ENCODE measurements around the gene SLC4A7. TPM values are rescaled to one million over a fixed set of nuclear protein-coding genes. Genes with fewer than 3 reads are reported as not detected.

SLC4A7 gene
- total and polyA plus RNA-seq, 2 donors (not counting 1 experiment from before 2014, with no cell fraction given): 9.4 to 46.9 TPM

- H3K79me2 ChIP-seq (ENCODE audit: control insufficient read depth, insufficient read depth, low read length): no peaks in the 10 kb centered on the region
- H3K4me3 ChIP-seq (ENCODE audit: control extremely low read depth in 1 of 5, extremely low read depth in 1 of 5, insufficient read depth in 1 of 5, low read depth in 2 of 5, low read length in 4 of 5): no peak overlapping the region
- TF ChIP-seq CTCF (IDR thresholded peaks at IDR 0.05): no peak
- no peak for TF ChIP-seq EZH2 (IDR thresholded peaks at IDR 0.05; ENCODE audit: borderline replicate concordance, insufficient read depth, low read depth, low read length, poor library complexity, severe bottlenecking)
- peaks cover 3% of the 10 kb centered on the region for H3K27me3 Mint-ChIP-seq
- no peak overlapping the region for H2AFZ ChIP-seq (ENCODE audit: insufficient read depth, low read depth, low read length, poor library complexity, severe bottlenecking)
- no peaks in the 10 kb centered on the region for H3K9me3 Mint-ChIP-seq (ENCODE audit: insufficient read depth)
- no CpG with 5 or more reads among the region's 1 CpG for WGBS (ENCODE audit: insufficient coverage)
- H3K27ac Mint-ChIP-seq: no peak overlapping the region
- peaks cover 7 to 14% of the 10 kb centered on the region in 2 donors for H3K4me1 ChIP-seq (ENCODE audit: control insufficient read depth in 2 of 2, insufficient read depth in 2 of 2, low read length in 2 of 2)
- no peak overlapping the region for H3K4me3 Mint-ChIP-seq
- no peak overlapping the region for H3K9ac ChIP-seq (ENCODE audit: low read length)
- H4K20me1 ChIP-seq (ENCODE audit: control insufficient read depth, insufficient read depth, low read length, poor library complexity, severe bottlenecking): no peaks in the 10 kb centered on the region
- no peaks in the 10 kb centered on the region for H3K36me3 ChIP-seq (replicated peaks in 1 of 2; ENCODE audit: control extremely low read depth in 1 of 2, control insufficient read depth in 1 of 2, extremely low read depth in 1 of 2, insufficient read depth in 2 of 2, low read length in 1 of 2)
- ChIA-PET POLR2A (interaction anchor here (0.6 kb wide), 1 partner anchor 34 kb away, joined by 3 read pairs; no protein-coding TSS in a partner anchor), CTCF (interaction anchor here (0.6 to 2.1 kb wide), 4 partner anchors 8 to 101 kb away, joined by 3 to 11 read pairs (median 3); no protein-coding TSS in a partner anchor)
- no peak overlapping the region for H3K27ac ChIP-seq (ENCODE audit: low read length in 2 of 2)
- ATAC-seq (ENCODE audit: low read depth) (no peak), DNase-seq (no peak)
- H3K27me3 ChIP-seq (replicated peaks in 1 of 4; ENCODE audit: control extremely low read depth in 1 of 4, control insufficient read depth in 3 of 4, insufficient read depth in 4 of 4, low read length in 3 of 4): no peaks in the 10 kb centered on the region
- H3K4me2 ChIP-seq (replicated peaks; ENCODE audit: low read depth, low read length, poor library complexity, severe bottlenecking): no peak overlapping the region
- intact Hi-C loops (cut with micrococcal nuclease): no loop called here
- H3K4me1 Mint-ChIP-seq: peaks cover 18% of the 10 kb centered on the region
- no peaks in the 10 kb centered on the region for H3K9me3 ChIP-seq (ENCODE audit: control extremely low read depth in 1 of 3, control insufficient read depth in 2 of 3, insufficient read depth in 1 of 3, low read length in 2 of 3)
Observed at GRCh38 chr3:27366062-27366591, 118.1 kb downstream of the SLC4A7 start.
